GM19351 (cell line): Measurements from ENCODE around the gene PPL.
"Not testable (repeated sequence)": the region's sequence is repeated elsewhere in the genome, so short reads cannot be mapped to it uniquely, and the experiment has no call there.

Experiments
- ATAC-seq: cut with Tn5 transposase; IDR thresholded peaks from one replicate; pipeline ENCODE4 v1.9.1; 2021; ENCODE audit warnings: mild to moderate bottlenecking, moderate library complexity; ENCODE audit not compliant: unreplicated experiment

The PPL gene

DNA sequence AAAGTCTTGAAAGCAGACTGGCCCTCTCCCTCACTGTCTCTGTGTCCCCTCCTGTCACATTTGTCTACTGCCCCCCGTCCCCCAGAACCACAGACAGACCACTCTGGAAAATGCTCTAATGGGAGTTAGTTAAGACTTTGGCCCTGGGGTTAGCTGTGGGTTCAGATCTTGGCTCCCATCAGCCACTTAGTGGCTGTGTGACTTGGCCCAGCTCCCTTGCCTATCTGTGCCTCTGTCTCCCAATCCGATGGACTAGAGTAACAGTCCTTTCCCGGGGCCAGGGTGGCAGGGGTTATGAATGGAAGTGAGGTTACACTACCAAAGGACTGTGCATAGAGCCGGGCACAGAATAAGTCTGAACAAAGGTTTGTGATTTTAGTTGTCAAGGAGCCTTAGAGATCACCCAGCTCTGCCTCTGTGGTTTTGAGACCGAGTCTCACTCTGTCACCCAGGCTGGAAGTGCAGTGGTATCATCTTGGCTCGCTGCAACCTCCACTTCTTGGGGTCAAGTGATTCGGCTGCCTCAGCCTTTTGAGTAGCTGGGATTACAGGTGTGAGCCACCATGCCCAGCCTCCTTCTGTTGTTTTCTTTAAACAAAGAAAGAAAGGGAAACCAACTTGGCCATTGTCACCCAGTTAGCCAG lies 23.7 kb downstream of the PPL start:
- ATAC-seq, result no peak

GRCh38 chr16:4911970-4912386 lies 25.0 kb downstream of the PPL start:
- ATAC-seq, result no peak

GRCh38 chr16:4910828-4911227 lies 26.1 kb downstream of the PPL start:
- ATAC-seq, result no peak

DNA sequence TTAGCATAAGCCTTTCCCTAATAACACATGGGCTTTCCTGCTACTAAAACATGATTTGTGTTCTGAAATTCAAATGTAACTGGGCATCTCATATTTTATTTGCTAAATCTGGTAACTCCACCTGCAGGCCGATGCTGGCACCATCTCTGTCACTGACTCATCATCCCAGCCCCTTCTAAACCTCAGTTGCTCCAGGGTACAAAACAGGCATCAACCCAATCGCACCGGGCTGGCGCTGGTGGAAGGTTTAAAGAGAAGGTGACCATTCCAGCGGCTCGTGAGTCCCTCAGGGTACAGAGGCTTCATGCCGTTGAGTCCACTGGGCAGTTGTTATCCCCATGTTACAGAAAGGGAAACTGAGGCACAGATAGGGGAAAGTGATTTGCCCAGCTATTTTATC lies 27.1 kb downstream of the PPL start:
- no peak for ATAC-seq

DNA sequence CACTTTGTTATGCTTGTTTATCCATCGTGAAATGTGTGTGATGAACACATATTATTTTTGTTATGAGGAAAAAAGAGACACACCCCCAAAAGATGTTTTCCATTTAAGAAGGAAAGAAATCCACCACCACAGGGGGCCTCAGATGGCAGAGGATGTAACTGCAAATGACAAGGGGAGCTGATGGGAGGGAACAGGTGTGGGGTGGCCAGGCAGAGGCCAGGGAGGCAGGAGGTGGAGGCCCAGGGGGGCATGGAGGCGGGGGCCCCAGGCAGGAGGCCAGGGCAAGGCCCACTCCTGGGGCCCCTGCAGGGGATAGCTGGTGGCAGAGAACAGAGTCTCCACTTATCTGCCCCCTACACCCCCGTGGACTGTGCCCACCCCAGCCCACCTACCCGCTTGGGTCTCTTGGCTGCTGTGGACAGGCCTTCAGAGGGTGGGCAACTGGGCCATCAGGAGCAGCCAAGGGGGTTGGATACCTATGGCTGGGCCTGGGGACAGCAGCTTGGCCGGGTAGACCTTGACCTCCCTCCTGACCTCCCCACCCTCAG lies 28.0 kb downstream of the PPL start:
- ATAC-seq, result no peak

- ATAC-seq, result no peak
These were observed 31.9 kb downstream of the PPL start for GRCh38 chr16:4904942-4905615.

- no peak for ATAC-seq
These were observed 32.6 kb downstream of the PPL start for GRCh38 chr16:4904108-4904941.

DNA sequence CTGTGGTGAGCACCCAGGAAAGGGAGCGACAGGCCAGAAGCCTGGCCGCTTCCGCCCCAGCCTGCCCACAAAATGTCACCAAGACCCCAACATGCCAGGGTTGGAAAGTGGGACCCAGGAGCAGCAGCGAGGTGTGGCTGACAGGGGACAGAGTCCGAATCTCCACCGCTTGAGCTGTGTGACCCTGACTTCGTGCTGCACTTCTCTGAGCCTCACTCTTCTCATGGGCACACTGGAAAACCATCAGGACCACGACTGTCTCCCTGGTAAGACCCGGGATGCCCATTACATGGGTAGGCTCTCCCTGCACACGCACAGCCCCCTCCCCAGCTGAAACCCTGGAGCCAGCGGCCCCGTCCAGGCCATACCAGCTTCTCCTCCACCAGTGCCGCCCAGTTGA lies 34.9 kb downstream of the PPL start:
- ATAC-seq, result no peak

- ATAC-seq, result no peak
These were observed 36.2 kb downstream of the PPL start for GRCh38 chr16:4900750-4901149.

DNA sequence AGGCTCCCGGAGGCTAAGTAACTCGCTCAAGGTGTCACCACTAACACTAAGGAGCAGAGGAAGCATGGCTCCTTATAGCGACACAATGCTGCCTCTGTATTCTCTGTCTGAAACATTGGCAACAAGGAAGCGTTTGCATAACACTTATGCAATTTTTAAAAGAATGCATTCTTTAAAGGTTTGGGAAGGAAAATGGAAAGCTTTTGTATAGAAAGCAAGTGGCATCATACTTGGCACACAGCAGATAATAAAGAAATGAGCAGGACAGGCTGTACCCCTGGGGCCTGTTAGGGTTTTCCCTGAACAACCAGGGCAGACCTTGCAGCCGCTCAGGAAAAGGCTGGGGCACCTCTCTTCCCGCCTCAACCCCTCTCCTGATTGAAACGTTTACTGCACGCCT lies 36.9 kb downstream of the PPL start:
- no peak for ATAC-seq

GRCh38 chr16:4899474-4899846 lies 37.5 kb downstream of the PPL start:
- ATAC-seq, result no peak

- ATAC-seq, result no peak
These were observed 38.0 kb downstream of the PPL start for GRCh38 chr16:4898811-4899473.

DNA sequence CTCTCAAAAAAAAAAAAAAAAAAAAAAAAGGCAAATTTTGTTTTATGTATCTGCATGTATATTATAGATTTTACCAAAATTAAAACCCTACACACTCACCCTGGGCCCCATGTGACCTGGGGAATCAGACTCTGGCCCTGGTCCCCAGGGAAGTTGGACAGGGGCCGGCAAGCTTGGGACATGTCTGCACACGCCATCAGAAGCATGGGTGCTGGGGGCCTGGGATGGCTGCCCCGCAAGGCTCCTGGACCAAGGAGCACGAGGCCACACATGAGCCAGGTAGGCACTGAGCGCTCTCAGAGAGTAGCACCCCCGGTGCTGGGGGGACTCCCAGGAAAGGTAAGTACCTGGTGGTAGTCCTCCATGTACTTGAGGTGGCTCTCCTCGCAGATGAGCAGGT lies 39.6 kb downstream of the PPL start:
- ATAC-seq, result no peak

- not testable (repeated sequence) for ATAC-seq
These were observed 40.2 kb downstream of the PPL start for GRCh38 chr16:4896761-4897160.

DNA sequence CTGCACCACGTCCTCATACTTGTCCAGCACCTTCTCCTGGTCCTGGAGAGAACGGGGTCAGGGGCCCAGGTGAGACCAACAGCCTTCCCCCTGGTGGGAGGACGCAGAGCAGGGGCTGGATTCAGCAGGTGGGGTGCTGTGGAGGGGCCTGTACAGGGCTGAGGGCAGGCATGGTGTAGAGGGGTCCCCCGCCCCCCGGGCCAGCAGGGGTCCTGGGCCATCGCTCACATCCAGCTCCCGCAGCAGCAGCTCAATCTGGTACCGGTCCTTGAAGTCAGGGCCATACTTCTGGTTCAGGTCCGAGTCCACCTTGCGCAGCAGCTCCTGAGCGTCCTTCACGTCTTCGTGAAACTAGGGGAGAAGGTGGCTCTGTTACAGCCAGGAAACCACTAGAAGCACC lies 41.6 kb downstream of the PPL start:
- no peak for ATAC-seq

- no peak for ATAC-seq
These were observed 42.4 kb downstream of the PPL start for GRCh38 chr16:4894276-4895150.

DNA sequence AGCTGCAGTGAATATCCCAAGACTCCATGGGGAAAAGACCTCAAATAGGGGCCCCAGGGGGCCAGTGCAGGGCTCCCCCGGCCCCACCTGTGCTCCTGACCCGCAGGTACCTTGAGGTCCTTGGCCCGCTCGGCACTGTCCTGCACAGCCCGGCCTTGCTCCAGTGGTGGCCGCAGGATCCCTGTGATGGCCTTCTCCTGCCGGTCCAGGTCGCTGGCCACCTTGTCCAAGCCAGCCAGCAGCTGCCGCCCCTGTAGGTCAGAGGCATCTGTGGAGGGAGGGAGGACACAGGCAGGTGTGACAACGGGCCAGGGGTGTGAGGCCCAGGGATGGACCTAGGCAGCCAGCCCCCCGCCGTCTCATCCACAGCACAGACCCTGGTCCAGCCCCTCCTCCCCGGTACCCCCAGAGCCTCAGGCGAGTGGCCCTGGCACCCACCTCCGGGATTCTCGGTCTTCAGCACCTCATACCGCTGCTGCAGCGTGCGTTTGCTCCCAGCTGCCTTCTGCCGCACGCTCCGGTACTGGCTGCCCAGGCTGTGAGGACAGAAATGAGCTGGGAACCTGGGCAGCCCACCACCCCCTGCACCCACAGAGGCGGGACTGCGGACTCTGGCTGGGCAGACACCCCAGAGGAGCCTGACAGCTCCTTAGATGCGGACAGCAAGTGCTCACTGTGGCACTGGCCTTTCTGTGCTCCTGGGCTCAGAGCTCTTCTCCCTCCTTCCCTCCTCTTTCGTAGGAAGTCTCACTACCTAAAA lies 43.7 kb downstream of the PPL start:
- no peak for ATAC-seq

- no peak for ATAC-seq
These were observed 44.4 kb downstream of the PPL start for GRCh38 chr16:4892361-4893102.

DNA sequence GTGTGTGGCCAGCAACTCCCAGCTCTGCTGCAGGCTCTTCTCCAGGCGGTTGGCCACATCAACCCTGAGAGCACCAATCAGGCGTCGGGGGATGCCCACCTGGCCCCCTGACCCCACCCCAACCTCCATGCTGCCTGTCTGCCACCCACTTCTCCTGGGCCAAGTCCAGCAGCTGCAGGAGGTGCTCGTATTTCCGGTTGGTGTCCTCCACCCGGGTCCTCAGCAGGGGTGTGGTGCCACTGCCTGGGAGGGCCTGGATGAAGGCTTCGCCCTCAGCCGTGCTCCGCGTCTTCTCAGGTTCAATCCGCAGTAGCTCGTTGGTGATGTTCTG lies 45.1 kb downstream of the PPL start:
- ATAC-seq, result no peak
